K562 (cell line): ENCODE measurements around the gene MERTK. TPM values are rescaled to one million over a fixed set of nuclear protein-coding genes. Genes with fewer than 3 reads are reported as not detected.
A peak's percentile ranks its signal among the peaks of the same experiment; 100 is the strongest.

Source experiments
- ATAC-seq: fragments of 200-7000 bp; cut with Tn5 transposase; 3 replicates; pipeline ENCODE4 v1.9.1; 2020; ENCODE audit warnings: moderate library complexity
- BruUV-seq: library from RNA; stranded (reverse); fragments of 400-500 nt; replicated peaks from 2 replicates; lab custom pipeline; 2021; lab: Mats Ljungman, UMichigan
- CTCF ChIA-PET: fragments of 300-600 bp; formaldehyde crosslinking; extraction: SDS; loops from one replicate; lab custom pipeline; 2021; ENCODE audit warnings: low intra/inter-chr PET ratio; lab: Yijun Ruan, JAX
- POLR2A ChIA-PET: fragments of 300-600, 350-650 bp; sonication (Branson Sonifier 250); formaldehyde crosslinking; extraction: SDS; loops from one replicate; lab custom pipeline; 2021; ENCODE audit warnings: antibody characterized with exemption, inconsistent platforms; lab: Yijun Ruan, JAX
- DNase-seq, 4 experiments: peaks; one replicate each; pipeline versions ENCODE4 v3.0.0 to v3.0.0-alpha.2; 2011 to 2018; ENCODE audit warnings: low spot score in 3 of 4, mixed read lengths in 3 of 4; ENCODE audit errors: extremely low read depth in 1 of 4
- FAIRE-seq: peaks from 2 replicates; lab custom pipeline; 2011; peaks lifted over from hg19 to GRCh38; lab: Jason Lieb, UNC
- H2AFZ ChIP-seq: 2 replicates; pipeline ENCODE4 v1.6.0; 2011; ENCODE audit warnings: low read depth, low read length, control low read depth, inconsistent platforms
- H3K27ac ChIP-seq: fragments of 200-600 bp; 3 replicates; pipeline ENCODE4 v1.8.0; 2011; ENCODE audit warnings: low read depth, mild to moderate bottlenecking, control low read depth, inconsistent platforms, low read length, moderate library complexity, mixed read lengths; ENCODE audit errors: extremely low read depth
- H3K27me3 ChIP-seq, 2 experiments: fragments of 300-600 bp in 1 of 2; 2 replicates in 1 of 2; 3 replicates in 1 of 2; pipeline versions ENCODE4 v1.6.0 to v1.8.0; 2011; ENCODE audit warnings: inconsistent platforms in 2 of 2, low read length in 2 of 2, mild to moderate bottlenecking in 1 of 2, mixed read lengths in 1 of 2, moderate library complexity in 1 of 2; ENCODE audit not compliant: control insufficient read depth in 2 of 2, insufficient read depth in 2 of 2
- H3K36me3 ChIP-seq: fragments of 300-600 bp; 3 replicates; pipeline ENCODE4 v1.8.0; 2011; ENCODE audit warnings: mild to moderate bottlenecking, low read length, inconsistent platforms; ENCODE audit not compliant: control insufficient read depth, insufficient read depth
- H3K4me1 ChIP-seq, 2 experiments: fragments of 200-600 bp in 1 of 2; replicated peaks in 1 of 2; 2 replicates in 1 of 2; 3 replicates in 1 of 2; pipeline versions ENCODE4 v1.5.1 to v1.8.0; 2011; ENCODE audit warnings: inconsistent platforms in 2 of 2, low read length in 2 of 2, mild to moderate bottlenecking in 1 of 2, mixed read lengths in 1 of 2, moderate library complexity in 1 of 2; ENCODE audit not compliant: control insufficient read depth in 2 of 2, insufficient read depth in 2 of 2
- H3K4me2 ChIP-seq: 2 replicates; pipeline ENCODE4 v1.6.1; 2011; ENCODE audit warnings: low read length, control low read depth, inconsistent platforms, mixed read lengths; ENCODE audit not compliant: insufficient read depth
- H3K4me3 ChIP-seq: fragments of 200-600 bp; sonication (generic), shearing (Covaris generic); 2 replicates; pipeline ENCODE4 v1.5.1; 2016; ENCODE audit warnings: control low read depth, inconsistent platforms
- H3K79me2 ChIP-seq: fragments of 200-600 bp; 3 replicates; pipeline ENCODE4 v1.8.0; 2011; ENCODE audit warnings: low read length, inconsistent platforms; ENCODE audit not compliant: control insufficient read depth, insufficient read depth
- H3K9ac ChIP-seq, 2 experiments: 2 replicates each; pipeline versions ENCODE4 v1.6.0 to v1.6.1; 2011; ENCODE audit warnings: low read depth in 2 of 2, low read length in 2 of 2, control low read depth in 1 of 2, inconsistent platforms in 1 of 2, mild to moderate bottlenecking in 1 of 2, mixed read lengths in 1 of 2; ENCODE audit not compliant: insufficient read depth in 1 of 2
- H3K9me1 ChIP-seq: one replicate; pipeline ENCODE4 v1.6.0; 2011; ENCODE audit warnings: inconsistent platforms, mild to moderate bottlenecking, low read length, moderate library complexity; ENCODE audit not compliant: control insufficient read depth, insufficient read depth
- H3K9me3 ChIP-seq: replicated peaks from 2 replicates; pipeline ENCODE4 v1.5.1; 2011; ENCODE audit warnings: low read depth, low read length, inconsistent platforms; ENCODE audit not compliant: control insufficient read depth, insufficient read depth
- H4K20me1 ChIP-seq: replicated peaks from 2 replicates; pipeline ENCODE4 v1.6.1; 2011; ENCODE audit warnings: low read length, inconsistent platforms, mixed read lengths; ENCODE audit not compliant: control insufficient read depth, insufficient read depth
- HDAC2 ChIP-seq: fragments of 450-650 bp; IDR thresholded peaks from 2 replicates; pipeline ENCODE4 v1.6.1; 2016; ENCODE audit warnings: mild to moderate bottlenecking
- NR2C2 ChIP-seq, 2 experiments: fragments of 200-800 bp in 1 of 2; sonication (Bioruptor generic) in 1 of 2; sonication (generic) in 1 of 2; formaldehyde crosslinking in 1 of 2; IDR thresholded peaks; 2 replicates each; pipeline versions ENCODE4 v1.6.1 to v1.8.0; 2016 to 2022; ENCODE audit warnings: mild to moderate bottlenecking in 1 of 2, missing compliant biosample characterization in 1 of 2, missing genetic modification characterization in 1 of 2, missing genetic modification reagents in 1 of 2
- PATZ1 ChIP-seq: fragments of 250-450 bp; sonication (Bioruptor Pico); IDR thresholded peaks from 2 replicates; pipeline ENCODE4 v1.5.0; 2020; ENCODE audit warnings: mild to moderate bottlenecking, borderline replicate concordance
- ZFP91 ChIP-seq: sonication (generic); formaldehyde crosslinking; IDR thresholded peaks from 2 replicates; pipeline ENCODE4 v1.8.0; 2022; ENCODE audit warnings: mild to moderate bottlenecking, missing genetic modification reagents
- WGBS: fragments of 100-300 bp; shearing (Covaris generic); methylation state at CpG from one replicate; pipeline ENCODE4 v1.1.6; 2016; ENCODE audit warnings: low coverage, mixed read lengths; ENCODE audit not compliant: insufficient coverage; ENCODE audit errors: missing lambda C conversion rate; 5-methylcytosine and 5-hydroxymethylcytosine counted together
- in situ Hi-C: fragments of 300-500 bp; cut with MboI; formaldehyde crosslinking; loops from 4 replicates; pipeline ENCODE4 v1.15.0; 2018; ENCODE audit warnings: inconsistent platforms, mixed read lengths
- intact Hi-C: fragments of 100-400 bp; cut with micrococcal nuclease; formaldehyde crosslinking; loops from 2 replicates; pipeline ENCODE4 v1.14.2; 2022
- polyA plus RNA-seq, 8 experiments: library from polyadenylated mRNA; depleted of rRNA in 4 of 8; stranded (reverse) in 5 of 8; unstranded in 3 of 8; fragments of >200 nt; fragmentation: Nextera tagmentation in 2 of 8; fragmentation: Illumina TruSeq in 1 of 8; extraction: Ambion mirVana in 2 of 8; extraction: Trizol in 1 of 8; gene quantifications; 2 replicates each; pipeline versions ENCODE4 v1.2.1 to v1.2.3, GENCODE V29; 2011 to 2014; ENCODE audit warnings: inconsistent platforms in 1 of 8, missing spikeins in 1 of 8
- total RNA-seq, 7 experiments: library from RNA; depleted of rRNA in 6 of 7; stranded (reverse); fragments of >200 nt in 6 of 7; fragmentation: Illumina TruSeq in 2 of 7; extraction: Trizol in 2 of 7; gene quantifications; 2 replicates each; pipeline versions ENCODE4 v1.2.1 to v1.2.3, GENCODE V29; 2011 to 2021; ENCODE audit warnings: low replicate concordance in 1 of 7

MERTK gene
- total and polyA plus RNA-seq, 9 of the 15 experiments (the other 6 are each of a cell fraction or from before 2014, with no cell fraction given) = 0.23 to 1.6 (median 0.74) TPM

- Histone ChIP-seq H3K27me3 (peaks cover 0 to 6% of the 10 kb centered on the region in 2 experiments; a peak in 2 of 5 replicates), H4K20me1 (no peaks in the 10 kb centered on the region), H3K4me3 (peak overlapping the region; percentile 59), H3K9me1 (no peaks in the 10 kb centered on the region), H2AFZ (peak overlapping the region; percentile 96), H3K4me1 (peaks cover 18 to 24% of the 10 kb centered on the region in 2 experiments), H3K36me3 (no peaks in the 10 kb centered on the region), H3K9ac (peak overlapping the region; percentile 56 to 90; a peak in 2 of 4 replicates), H3K27ac (no peak overlapping the region), H3K9me3 (no peaks in the 10 kb centered on the region), H3K79me2 (no peaks in the 10 kb centered on the region), H3K4me2 (peak overlapping the region; percentile 87)
- WGBS = 20% methylated on average over 7 of the region's 7 CpGs
- intact Hi-C loops (loop anchor here (5.0 kb wide), 1 partner anchor 360 kb away; the partner anchor contains the start of gene ZC3H8), in situ Hi-C loops (loop anchor here (25.0 kb wide), 1 partner anchor 340 kb away; no protein-coding TSS in a partner anchor)
- no TSS peak for BruUV-seq
- ChIA-PET POLR2A (interaction anchor here (0.6 to 1.7 kb wide), 8 partner anchors 11 to 1038 kb away, joined by 3 to 6 read pairs (median 4); partner anchors contain the start of gene ANAPC1), CTCF (interaction anchor here (1.3 kb wide), 1 partner anchor 151 kb away, joined by 8 read pairs; no protein-coding TSS in a partner anchor)
- no peak; the same call in 2 of the 3 replicates for ATAC-seq
- TF ChIP-seq PATZ1 (CRISPR knock-in tag) (no peak), ZFP91 (CRISPR knock-in tag) (peak; percentile 63; the same call in 1 of the 2 replicates), NR2C2 (CRISPR knock-in tag; IDR thresholded peaks at IDR 0.05) (peak; percentile 61; the same call in 1 of the 2 replicates), NR2C2 (tag; IDR thresholded peaks at IDR 0.05) (no peak), HDAC2 (0 out of 2 replicates have a peak, but pooled peaks have one; percentile 2)
- no peak for FAIRE-seq
- DNase-seq = no peak
Observed at GRCh38 chr2:111897630-111897923, 830 bp upstream of the MERTK start.
